NCI-H82 (cell line): ENCODE data around the gene ABCA1.
"Not testable (repeated sequence)": the region's sequence is repeated elsewhere in the genome, so short reads cannot be mapped to it uniquely, and the experiment has no call there.

Source experiments
- DNase-seq: peaks from one replicate; lab custom pipeline; 2025; lab: John Stamatoyannopoulos, UW

The ABCA1 gene

DNA sequence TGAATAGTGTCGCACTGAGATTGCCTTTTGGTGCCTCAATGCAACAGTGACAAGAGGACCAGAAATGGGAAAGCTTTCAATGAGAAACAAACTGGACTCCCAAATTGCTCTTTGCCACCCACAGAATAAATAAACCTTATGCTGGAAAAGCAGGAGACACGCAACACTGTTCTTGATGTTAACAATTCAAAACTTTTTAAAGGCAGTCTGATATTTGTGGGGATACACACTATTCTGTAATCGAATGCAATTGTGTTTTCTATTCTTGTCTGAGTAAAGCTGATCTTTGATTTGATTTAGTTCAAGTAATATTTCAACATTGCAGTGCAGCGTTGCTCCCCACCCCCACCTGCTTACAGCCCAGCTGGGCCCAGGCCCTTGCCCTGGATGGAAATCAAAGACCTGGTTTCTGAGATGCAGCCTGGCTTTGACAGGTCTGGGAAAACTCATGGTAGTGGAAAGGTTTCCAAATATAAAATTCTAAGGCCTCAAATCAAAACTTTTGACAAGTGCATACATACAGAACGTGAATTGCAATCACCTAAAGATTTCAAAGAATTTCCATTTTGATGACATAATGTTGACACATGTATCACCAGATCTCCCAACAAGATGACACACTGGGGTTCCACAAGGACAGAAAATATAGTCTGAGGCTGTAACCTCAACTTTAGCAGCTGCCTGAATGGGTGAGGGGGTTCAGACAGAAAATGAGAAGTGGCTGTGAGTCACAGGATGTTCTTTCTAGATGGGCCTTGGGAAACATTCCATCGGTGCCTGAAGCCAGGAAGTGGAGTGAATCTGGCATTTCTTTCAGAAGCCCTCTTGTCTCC lies 55.1 kb downstream of the ABCA1 start:
- no peak for DNase-seq

DNA sequence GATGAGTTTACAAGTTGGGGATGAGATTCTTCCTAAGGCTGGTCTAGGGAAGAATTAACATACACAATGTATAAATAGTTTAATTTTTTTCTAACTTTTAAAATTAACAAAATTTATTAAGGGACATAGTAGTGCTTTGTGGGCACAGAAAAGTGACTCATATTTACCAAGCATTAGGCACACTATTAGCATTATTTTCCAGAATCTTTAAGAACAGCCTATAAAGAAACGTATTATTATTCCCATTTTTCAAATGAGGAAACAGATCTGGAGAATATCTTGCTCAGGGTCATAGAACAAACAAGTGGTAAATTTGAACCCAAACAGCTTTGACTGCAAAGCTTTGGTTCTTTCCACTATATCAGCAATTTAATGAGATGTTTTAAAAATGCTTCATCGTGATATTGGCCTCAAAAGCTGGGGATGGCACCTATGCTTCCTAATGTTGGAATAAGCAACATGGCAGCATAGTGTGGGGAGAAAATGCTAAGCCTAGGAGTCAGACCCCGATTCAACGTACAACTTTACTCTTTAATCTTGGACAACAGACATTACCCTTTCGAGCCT lies 55.9 kb downstream of the ABCA1 start:
- DNase-seq = no peak

DNA sequence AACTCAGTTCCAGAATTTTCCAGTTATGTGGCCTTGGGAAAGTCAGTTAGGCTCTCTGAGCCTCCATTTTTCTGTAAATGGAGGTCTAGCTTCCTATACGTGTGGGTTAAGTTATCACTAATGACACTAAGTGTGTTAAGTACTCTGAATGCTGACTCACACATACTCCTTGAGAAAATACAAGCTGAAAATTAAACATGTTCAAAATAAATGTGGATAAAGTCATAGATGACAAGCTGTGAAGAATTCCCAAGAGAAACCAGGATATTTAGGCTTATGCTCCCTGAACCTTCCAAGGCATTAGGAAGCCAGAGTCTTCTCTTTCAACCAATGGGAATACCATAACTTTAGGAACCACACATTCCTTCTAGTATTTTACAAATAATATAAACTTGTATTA lies 58.1 kb downstream of the ABCA1 start:
- no peak for DNase-seq

DNA sequence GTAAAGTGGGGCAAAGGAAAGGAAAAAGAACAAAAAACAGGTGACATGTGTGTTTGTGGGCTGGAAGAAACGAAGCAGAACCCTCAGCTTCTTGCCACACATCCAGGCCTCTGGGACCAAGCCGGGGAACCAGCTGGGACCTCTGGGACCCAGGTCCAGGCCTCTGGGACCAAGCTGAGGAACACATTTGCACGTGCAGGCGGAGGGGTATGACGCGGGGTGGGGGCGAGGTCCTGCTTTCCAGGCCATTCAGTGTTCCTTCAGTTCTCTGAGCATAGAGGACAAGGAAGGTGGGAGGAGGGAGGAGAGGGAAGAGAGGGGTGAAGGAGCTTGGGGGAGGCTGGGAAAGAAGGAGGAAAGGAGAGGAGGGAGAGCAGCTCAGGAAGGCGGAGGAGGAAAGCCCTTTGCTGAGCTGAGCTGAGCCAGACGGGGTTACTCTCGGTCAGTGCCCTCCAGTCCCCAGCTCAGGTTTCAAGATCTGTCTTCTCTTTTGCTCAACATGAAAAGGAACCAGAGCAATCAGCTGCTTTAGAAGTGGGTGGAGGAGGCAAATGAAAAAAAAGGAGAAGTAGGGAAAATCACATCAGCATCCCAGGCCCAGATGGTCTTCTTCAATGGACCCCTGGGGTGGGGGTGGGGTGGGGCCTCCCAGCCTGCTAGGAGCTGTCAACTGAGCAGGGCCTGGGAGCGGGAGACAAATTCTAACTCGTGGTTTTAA lies 59.1 kb downstream of the ABCA1 start:
- peak; percentile 64 for DNase-seq

DNA sequence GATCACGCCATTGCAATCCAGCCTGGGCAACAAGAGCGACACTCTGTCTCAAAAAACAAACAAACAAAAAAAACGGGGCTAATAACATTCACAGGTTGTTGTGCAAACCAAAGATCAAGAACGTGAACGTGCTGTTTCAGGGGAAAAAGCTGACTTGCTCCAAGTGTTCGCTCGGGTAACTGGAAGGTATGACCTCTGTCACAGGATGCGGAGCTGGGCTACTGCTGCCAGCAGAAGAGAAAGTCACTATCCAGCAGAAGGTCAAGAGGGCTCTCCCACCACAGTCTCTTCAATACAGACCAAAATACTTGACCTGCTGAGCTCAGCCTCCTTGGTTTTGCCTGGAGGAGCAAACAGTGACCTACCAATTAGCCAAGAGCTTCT lies 59.7 kb downstream of the ABCA1 start:
- no peak for DNase-seq

DNA sequence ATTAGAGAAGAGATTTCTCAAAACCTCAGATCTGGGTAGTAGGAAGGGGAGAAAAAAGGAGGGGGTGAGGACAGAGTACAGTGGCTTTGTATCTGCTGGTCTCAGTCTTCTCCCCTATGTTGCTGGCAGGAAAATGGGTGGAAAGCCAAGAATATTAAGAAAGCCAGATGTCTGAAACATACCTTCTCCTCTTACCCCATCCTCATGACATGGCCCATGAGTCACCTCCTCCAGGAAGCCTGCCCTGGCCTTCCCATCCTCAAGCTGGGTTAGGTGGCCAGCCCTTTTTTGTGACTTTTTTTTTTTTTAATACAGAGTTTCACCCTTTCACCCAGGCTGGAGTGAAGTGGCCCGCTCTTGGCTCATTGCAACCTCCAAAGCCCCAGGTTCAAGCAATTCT lies 61.8 kb downstream of the ABCA1 start:
- DNase-seq = no peak

DNA sequence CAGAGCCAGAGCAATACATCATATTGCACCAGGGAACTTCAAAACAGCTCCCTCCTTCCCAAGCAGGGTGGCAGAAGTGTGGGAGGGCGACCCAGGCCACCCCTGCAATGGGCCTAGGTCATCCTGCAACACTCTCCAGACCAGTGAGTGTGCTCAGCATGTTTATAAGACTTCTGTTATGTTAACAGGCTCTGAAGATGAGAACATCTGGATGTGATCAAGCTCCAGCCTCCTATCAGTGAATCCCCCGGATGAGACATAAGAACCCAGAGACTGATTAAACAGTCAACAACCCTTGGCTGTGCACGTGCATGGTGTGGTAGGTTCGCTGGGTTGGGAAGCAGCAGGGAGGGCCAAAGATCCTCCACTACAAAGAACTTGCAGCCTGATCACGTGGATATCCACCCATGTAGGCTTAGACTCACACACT lies 63.3 kb downstream of the ABCA1 start:
- DNase-seq = no peak

DNA sequence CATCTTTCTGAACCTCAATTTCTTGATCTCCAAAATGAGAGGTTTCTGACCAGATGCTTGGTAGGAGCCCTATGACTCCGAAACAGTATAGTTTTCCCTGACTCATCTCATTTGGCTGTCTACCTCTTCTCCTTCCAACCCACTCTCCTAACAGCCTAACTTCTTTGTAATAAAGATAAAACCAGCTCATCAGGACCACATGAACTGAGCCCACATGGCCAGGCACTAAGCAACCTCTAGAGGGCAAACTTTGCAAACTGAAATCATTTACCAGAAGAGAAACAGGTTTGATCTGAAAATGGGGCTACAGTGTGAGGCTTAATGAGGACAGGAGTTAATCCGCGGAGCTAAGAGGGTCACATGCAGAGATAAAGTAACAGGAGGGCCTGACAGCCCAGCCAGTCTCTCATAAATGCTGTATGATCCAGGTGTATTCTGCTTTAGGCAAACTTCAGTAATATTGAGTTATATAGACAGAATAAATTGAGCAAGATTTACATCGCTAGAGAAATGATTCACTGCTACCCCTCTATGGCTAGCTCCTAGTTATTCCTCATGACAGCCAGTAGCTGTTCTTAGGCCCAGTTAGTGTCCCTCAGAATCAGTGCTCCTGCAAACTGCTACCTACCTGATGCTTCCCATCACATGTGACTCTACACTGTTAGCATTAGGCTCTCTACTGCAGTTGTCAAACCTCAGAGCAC lies 64.6 kb downstream of the ABCA1 start:
- DNase-seq = peak; percentile 96

DNA sequence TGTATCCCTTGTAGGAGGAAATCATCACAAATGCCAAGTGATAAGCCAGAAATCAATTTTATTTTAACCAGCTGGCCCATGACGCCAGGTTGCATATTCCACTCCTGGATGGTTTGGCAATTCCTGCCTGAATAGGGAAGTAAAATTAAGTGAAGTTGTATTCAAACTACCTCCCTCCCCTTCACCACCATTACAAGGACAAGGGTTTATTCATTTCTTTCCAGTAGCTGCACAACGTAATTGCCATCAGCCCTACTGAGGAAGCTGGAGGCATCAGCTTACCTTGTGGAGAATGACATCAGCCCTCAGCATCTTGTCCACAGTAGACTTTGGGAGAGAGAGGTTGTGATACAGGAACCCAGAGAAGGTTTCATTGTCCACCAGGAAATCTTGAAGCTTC lies 66.6 kb downstream of the ABCA1 start:
- no peak for DNase-seq

DNA sequence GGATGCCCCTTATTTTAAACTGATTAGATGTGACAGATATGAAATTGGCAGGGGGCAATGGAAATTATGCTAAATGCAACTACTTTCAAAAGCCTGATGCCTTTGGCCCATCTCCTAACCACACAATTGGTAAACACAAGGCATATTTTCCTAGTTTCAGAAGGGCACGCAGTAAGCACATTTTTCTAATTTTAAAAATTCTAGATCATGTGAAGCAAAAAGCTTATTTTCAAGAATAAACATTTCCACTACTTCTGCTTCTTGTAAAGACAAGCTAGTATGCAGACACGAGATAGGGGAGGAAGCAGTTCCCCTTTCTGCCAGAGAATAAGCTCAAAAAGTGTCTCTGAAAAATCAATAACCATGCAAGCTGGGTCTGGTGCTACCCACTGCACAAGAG lies 67.7 kb downstream of the ABCA1 start:
- no peak for DNase-seq

DNA sequence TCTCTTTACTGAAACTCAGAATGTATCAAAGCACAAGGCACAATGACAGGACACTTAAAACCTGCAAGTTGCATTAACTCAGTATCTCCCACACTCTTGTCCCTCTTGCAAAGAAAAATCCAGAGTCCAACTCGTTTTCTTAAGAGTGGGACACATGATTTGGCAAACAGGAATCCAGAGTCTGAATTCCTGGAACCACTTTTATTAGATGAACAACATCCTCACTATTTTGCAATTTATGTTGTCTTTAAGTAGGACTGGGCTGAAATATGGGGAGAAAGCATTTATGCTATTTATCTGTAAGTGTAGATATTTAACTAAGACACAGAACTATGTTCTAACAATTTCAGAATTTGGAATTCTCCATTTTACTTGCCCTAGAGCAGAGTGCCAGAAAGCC lies 69.1 kb downstream of the ABCA1 start:
- no peak for DNase-seq

DNA sequence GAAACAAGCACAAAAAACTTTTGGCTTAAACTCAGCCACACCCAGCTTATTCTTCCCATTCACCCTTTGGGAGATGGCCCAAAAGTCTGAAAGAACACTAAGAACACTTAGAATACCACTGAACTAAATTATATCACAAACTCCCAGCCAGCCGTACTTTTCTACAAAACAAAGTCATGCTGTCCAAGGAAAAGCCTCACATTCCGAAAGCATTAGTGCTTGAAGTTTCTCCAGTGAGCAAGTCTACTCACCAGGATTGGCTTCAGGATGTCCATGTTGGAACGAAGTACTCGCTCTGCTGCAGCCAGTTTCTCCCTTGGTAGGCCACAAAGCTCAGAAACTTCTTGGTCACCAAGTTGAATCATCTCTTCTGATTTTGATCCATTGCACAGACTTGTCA lies 69.7 kb downstream of the ABCA1 start:
- DNase-seq = no peak

DNA sequence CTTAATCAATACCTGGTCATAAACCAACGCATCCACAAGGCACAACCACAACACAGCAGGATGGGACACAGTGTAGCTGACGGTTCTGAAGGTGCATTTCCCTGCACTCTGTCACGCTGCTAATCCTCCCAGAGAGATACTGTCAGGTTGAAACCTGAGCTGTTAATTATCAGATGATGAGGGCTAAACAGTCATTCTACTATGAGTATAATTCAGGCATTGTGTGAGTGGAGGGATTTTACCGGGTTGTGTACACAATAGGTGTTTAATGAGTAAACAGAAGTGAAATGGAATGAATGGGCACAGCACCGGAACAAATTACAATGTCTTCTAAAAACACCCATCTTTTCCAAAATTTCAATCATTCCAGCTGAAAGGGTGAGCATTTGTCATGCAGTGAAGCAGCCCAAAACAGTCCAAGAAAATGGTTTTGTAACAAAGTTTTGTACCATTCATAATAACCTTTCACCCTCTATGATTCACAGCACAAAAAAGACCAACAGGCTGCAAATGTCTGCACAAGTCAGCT lies 71.5 kb downstream of the ABCA1 start:
- DNase-seq = peak; percentile 70

DNA sequence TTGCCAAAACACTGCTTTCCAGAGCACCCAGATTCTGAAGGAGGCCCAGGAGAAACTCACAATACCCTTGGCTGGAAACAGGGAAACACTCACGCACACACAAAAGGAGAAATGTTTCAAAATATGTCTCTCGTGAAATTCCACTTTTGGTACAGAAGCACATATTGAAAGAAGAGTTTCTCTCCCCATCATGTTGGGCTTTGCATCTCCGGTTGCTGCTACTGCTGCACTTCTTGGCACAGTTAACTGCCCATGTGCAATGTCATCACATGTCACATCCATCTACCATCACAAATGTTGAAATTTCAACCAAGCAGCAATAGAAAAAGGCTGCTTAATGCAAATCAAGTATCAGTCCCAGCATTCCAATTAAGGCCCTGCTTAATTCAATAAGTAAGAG lies 72.1 kb downstream of the ABCA1 start:
- DNase-seq = no peak

DNA sequence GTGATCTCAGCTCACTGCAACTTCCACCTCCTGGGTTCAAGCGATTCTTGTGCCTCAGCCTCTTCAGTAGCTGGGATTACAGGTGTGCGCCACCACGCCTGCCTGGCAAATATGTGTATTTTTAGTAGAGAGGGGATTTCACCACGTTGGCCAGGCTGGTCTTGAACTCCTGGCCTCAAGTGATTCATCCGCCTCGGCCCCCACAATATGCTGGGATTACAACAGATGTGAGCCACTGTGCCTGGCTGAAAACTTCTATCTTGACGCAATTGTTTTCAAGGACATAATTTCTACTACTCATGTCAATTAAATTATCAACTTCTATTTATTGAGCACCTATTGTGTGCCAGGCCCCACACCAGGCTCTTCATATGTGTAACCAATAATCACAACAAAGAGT lies 72.7 kb downstream of the ABCA1 start:
- DNase-seq = not testable (repeated sequence)

DNA sequence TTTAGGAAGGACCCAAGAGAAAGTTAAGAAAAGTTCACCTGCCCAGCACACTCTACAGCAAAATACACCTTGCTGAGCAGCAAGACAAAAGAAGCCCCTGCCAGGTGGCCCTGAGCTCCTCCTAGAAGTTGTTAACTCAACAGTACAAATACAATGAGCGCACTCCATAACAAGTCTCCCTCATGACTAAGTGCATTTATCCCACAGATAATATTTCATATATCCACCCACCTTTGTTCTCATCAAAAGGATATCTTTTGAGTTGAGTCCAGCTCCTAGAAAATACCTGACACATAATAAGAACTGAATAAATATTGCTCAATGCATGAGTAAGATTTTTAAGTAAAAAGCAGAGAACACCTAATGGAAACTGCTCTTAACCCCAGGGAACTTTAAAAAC lies 73.3 kb downstream of the ABCA1 start:
- no peak for DNase-seq

DNA sequence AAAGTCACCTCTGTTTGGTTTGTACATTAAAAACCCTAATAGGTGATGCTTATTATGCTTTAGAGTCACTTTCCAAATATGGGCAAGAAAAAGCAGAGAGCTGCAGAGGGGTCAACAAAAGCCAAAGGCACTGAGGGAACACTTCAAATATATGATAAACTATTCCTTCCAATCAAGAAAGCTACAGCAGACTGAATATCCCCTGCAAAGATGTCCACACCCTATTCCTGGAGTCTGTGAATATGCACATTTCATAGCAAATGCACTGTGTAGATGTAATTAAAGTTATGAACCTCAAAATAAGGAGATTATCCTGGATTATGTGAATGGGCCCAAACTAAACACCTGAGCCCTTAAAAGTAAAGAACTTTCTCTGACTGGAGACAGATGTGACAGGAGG lies 74.3 kb downstream of the ABCA1 start:
- DNase-seq = no peak

DNA sequence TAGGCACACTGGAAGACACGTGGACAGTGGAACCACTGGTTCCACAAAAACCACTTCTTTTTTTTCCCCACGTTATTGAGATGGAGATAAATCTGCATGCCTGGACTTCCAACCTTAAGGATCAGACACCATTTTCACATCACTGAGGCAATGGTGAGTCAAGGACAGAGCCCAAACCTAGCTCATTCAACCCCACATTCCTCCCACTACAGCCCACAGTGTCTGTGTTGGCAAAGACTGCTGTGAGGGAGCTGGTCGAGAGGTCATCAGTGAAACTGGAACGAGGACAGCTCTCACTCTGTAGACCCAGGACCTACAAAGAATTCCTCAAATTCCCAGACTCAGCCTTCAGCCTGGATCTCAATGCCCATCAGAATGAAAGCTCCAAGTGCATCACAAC lies 74.8 kb downstream of the ABCA1 start:
- DNase-seq = no peak

DNA sequence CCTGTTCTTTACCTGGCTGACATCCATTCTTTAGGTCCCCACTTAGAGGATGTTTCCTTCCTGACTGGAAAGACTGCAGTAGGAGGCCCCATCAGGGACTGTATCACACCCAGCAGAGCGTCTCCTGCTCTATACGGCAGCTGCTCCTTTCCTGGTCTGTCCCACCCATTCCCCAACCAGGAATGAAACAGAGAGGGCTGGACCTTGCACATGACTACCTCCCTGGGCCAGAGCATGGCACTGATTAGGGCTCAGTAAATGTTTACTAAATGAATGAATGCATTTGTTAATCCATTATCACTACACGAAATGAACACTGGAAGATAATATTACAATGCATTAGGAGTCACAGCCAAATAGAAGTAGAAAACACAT lies 76.4 kb downstream of the ABCA1 start:
- DNase-seq = no peak

DNA sequence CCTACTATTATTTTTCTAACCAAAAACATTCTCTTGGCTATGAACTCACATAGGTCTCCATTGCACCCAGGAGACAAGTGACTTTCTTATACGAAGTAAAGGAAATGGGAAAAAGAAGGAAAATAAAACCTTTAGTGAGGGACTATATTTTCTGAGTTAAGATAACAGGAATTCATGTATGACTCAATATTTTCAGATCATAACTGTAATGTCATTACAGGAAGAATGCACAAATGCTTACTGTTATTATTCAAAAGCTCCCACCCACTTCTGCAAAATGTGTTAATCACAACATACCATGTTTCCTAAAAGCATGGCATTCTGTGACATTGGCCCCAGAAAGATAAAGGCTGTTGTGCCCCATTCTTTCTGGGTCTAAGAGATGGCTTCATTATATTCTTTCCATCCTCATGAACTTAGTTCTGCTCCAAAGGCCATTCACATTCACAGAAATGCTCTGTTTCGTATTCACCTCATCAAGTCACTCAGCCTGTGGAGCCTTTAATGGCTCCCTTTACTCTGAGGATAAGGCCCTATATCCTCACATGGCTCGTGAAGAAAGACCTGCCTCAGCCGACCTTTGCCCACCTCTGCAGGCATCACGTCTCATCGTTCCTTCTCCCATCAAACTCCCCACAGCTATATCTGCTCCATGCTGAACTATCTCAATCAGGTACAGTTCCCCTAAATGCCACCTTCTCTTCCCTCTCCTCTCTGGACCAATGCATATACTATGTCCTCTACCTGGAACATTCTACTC lies 77.0 kb downstream of the ABCA1 start:
- no peak for DNase-seq

DNA sequence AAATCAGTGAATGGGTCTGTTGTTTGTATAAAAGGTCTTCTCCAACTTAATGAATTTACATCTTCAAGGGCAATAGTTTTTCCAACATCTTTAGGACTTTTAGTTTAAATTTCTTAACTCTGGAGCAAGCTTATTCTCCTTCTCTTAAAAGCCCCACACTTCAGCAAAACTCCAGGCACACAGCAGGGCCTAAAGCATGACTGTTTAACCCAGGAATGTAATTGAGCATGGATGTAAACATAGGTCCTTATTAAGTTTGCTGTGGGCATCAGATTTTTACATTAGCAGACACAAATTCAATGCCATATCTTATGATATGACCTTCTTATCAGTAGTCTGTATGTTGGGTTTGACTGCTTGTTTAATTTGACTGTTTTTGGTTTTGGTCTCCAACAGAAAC lies 78.9 kb downstream of the ABCA1 start:
- no peak for DNase-seq

DNA sequence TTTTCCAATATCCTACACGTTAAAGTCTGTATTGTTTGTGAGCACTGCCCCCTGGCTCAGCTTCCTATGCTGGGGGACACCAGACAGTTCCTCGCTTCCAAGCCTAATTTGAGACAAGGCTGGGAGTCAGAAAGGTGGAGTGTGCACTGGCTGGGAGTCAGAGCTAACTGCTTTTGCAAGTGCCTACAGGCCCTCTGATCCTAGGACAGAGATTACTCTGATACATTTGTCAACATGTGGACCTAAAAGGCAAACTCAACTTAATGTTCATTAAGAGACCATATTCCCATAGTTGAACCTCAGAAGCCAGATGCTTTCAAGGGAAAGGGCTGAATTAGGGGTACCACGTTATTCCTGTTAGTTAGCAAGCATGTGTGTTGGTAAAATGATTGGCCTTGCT lies 83.2 kb downstream of the ABCA1 start:
- no peak for DNase-seq
